AG09309 (cell line): ENCODE data around the gene COG5.

Source experiments
- DNase-seq: peaks from one replicate; pipeline ENCODE4 v3.0.0-alpha.2; 2010; ENCODE audit warnings: low read depth
- H3K4me3 ChIP-seq: 2 replicates; pipeline ENCODE4 v1.5.1; 2011; ENCODE audit warnings: mild to moderate bottlenecking, low read depth, low read length, moderate library complexity; ENCODE audit not compliant: control insufficient read depth
- CTCF ChIP-seq: IDR thresholded peaks from 2 replicates; pipeline ENCODE4 v1.5.1; 2011; ENCODE audit warnings: mild to moderate bottlenecking, low read depth, low read length, inconsistent platforms; ENCODE audit not compliant: insufficient read depth, control insufficient read depth; ENCODE audit errors: missing control alignments

Gene COG5

GRCh38 chr7:107563775-107564552 is at the start of gene COG5, which contains the start of gene DUS4L:
COG5 (minus strand) TSS chr7:107563920; CDS start chr7:107563896, 24 bp downstream.
DUS4L (plus strand) TSS chr7:107563971; CDS start chr7:107567071, 3,100 bp downstream.
- TF ChIP-seq CTCF = no peak
- no peak for DNase-seq
- peak within 1 kb of the TSS; percentile 63 for H3K4me3 ChIP-seq

GRCh38 chr7:107613439-107613838 is 49.7 kb upstream of the COG5 start:
- TF ChIP-seq CTCF = no peak
- DNase-seq = no peak
- H3K4me3 ChIP-seq = no peak overlapping the region

- DNase-seq = no peak
- no peak for TF ChIP-seq CTCF
Observed at GRCh38 chr7:107610323-107610722, 46.6 kb upstream of the COG5 start.

GRCh38 chr7:107609811-107610261 is 46.1 kb upstream of the COG5 start:
- no peak overlapping the region for H3K4me3 ChIP-seq
- no peak for TF ChIP-seq CTCF

More at GRCh38 chr7:107610323-107610722, 46.6 kb upstream of the COG5 start:
- H3K4me3 ChIP-seq = no peak overlapping the region

GRCh38 chr7:107606303-107606702 is 42.6 kb upstream of the COG5 start:
- H3K4me3 ChIP-seq = no peak overlapping the region

More at GRCh38 chr7:107609811-107610261, 46.1 kb upstream of the COG5 start:
- no peak for DNase-seq

GRCh38 chr7:107605218-107605815 is 41.6 kb upstream of the COG5 start:
- TF ChIP-seq CTCF = no peak
- DNase-seq = no peak
- no peak overlapping the region for H3K4me3 ChIP-seq

More at GRCh38 chr7:107606303-107606702, 42.6 kb upstream of the COG5 start:
- no peak for TF ChIP-seq CTCF
- DNase-seq = no peak
